Epithelial cell of esophagus (primary cell): Measurements from ENCODE around the gene PPARG.

Source experiments
- DNase-seq: peaks from one replicate; pipeline ENCODE4 v3.0.0; 2010; ENCODE audit warnings: low read depth
- H3K4me3 ChIP-seq: 2 replicates; pipeline ENCODE4 v1.5.1; 2011; ENCODE audit warnings: mild to moderate bottlenecking, low read length, control low read depth
- TF ChIP-seq, protein P1 (sequence below): IDR thresholded peaks from 2 replicates; pipeline ENCODE4 v1.5.1; 2011; ENCODE audit warnings: low read depth, mild to moderate bottlenecking, low read length, control low read depth, inconsistent platforms; ENCODE audit not compliant: insufficient read depth; ENCODE audit errors: missing control alignments

The PPARG gene

DNA sequence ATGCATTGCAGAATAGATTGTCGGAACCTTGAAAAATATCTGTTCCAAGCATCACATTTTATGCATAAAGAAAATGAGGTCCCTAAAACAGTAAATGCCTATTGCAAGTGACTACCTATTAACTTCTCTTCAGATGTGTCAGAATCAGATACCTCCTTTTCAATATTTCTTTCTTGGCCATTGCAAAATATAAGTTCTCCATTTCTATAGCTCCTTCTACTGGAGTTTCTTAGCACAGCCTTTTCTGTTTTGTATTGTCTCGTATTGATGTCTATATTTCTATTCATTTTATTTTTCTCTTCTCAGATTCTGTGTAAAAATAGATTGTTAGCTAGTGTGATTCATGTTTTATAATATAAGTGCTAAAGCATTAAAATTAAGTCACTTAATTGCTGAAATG, 63.4 kb downstream of the PPARG start:
- no peak overlapping the region for H3K4me3 ChIP-seq
- TF ChIP-seq, protein P1, sequence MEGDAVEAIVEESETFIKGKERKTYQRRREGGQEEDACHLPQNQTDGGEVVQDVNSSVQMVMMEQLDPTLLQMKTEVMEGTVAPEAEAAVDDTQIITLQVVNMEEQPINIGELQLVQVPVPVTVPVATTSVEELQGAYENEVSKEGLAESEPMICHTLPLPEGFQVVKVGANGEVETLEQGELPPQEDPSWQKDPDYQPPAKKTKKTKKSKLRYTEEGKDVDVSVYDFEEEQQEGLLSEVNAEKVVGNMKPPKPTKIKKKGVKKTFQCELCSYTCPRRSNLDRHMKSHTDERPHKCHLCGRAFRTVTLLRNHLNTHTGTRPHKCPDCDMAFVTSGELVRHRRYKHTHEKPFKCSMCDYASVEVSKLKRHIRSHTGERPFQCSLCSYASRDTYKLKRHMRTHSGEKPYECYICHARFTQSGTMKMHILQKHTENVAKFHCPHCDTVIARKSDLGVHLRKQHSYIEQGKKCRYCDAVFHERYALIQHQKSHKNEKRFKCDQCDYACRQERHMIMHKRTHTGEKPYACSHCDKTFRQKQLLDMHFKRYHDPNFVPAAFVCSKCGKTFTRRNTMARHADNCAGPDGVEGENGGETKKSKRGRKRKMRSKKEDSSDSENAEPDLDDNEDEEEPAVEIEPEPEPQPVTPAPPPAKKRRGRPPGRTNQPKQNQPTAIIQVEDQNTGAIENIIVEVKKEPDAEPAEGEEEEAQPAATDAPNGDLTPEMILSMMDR = peak; percentile 4
- DNase-seq = no peak

DNA sequence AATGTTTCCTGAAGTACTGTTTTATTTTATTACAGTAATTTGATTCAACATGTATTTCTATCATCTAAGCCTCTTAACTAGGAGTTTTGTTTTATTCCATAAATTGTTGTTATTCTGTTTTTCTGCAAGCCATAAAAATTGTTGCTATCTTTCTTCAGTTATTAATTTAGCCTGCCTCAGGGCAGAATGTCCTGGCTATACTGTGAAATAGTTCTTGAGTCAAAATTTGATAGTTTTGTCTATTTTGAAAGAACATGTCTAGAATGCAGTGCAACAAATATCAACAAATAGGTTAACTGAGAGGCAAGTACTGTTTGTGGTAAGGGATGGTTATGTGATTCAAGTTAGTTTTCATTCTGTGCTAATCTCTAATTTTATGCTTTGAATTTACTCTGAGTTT, 63.9 kb downstream of the PPARG start:
- TF ChIP-seq, protein P1 = no peak
- H3K4me3 ChIP-seq = no peak overlapping the region
- DNase-seq = no peak

- no peak overlapping the region for H3K4me3 ChIP-seq
- TF ChIP-seq, protein P1 = no peak
- DNase-seq = peak; percentile 56
Observed at GRCh38 chr3:12353796-12354525, 65.1 kb downstream of the PPARG start.

- TF ChIP-seq, protein P1 = no peak
- no peak for DNase-seq
Observed at GRCh38 chr3:12356175-12356574, 67.3 kb downstream of the PPARG start.

GRCh38 chr3:12356996-12357395, 68.1 kb downstream of the PPARG start:
- no peak for DNase-seq
- TF ChIP-seq, protein P1 = no peak
- no peak overlapping the region for H3K4me3 ChIP-seq

More at GRCh38 chr3:12356175-12356574, 67.3 kb downstream of the PPARG start:
- H3K4me3 ChIP-seq = no peak overlapping the region

DNA sequence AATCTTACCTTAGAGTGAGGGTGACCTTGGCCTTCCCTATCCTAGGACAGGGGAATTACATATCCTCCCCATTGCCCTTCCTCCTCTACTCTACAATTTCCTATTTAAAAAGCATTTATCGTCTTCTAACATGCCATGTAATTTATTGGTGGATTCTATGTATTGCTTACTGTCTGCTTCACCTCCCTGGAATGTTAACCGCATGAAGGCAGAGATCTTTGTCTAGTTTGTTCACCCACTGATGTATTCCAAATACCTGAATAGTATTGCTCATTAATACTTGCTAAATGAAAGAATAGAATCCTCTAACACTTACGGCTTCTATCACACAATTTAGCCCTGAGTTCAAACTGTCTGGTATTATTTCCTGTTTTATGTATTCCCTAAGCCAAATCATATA, 68.6 kb downstream of the PPARG start:
- DNase-seq = no peak
- TF ChIP-seq, protein P1 = no peak
- H3K4me3 ChIP-seq = no peak overlapping the region
